ENCODE measurements around the gene TUBGCP4. TPM values are rescaled to one million over a fixed set of nuclear protein-coding genes. Genes with fewer than 3 reads are reported as not detected.

TUBGCP4 gene
- total RNA-seq (2014; rRNA removed; shearing (Covaris generic)) (31.4 and 36.0 TPM in 2 replicates), total RNA-seq (2022) (43.9 and 44.9 TPM in 2 replicates), Bru-seq, nascent RNA (percentile 77 among the genes with signal in this experiment), BruChase-seq, experiment 1, labeled RNA remaining after a 6-hour chase (percentile 92 among the genes with signal in this experiment), BruChase-seq, experiment 2, labeled RNA remaining after a 2-hour chase (percentile 88 among the genes with signal in this experiment)
- long read RNA-seq, full-length matches to known transcripts: 32 of 65 reads
- long read RNA-seq, partial matches to known transcripts: 3 of 65 reads
- long read RNA-seq, other reads (novel, unspliced or antisense): 30 of 65 reads

GRCh38 chr15:43370975-43371974, at the start of gene TUBGCP4, which contains the start of gene ZSCAN29:
Gene TUBGCP4, plus strand, starts transcription at chr15:43371101. Its CDS starts 254 bp downstream, at chr15:43371355.
Gene ZSCAN29, minus strand, starts transcription at chr15:43371043. Its CDS starts 1,130 bp downstream, at chr15:43369913.
- Histone ChIP-seq H4K20me1 (ENCODE audit: insufficient read depth, low read length) (peaks cover 6% of the 10 kb centered on the region; the same call in 1 of the 2 replicates), H3K9me2 (ENCODE audit: insufficient read depth, low read length) (no peaks in the 10 kb centered on the region), H3K4me1 (ENCODE audit: insufficient read depth, low read length, poor library complexity, severe bottlenecking) (peaks cover 39% of the 10 kb centered on the region), H3K27ac (ENCODE audit: low read depth, low read length, poor library complexity, severe bottlenecking) (peak within 1 kb of the TSS; percentile 41), H3K4me3 (ENCODE audit: low read depth, low read length, poor library complexity, severe bottlenecking) (peak within 1 kb of the TSS; percentile 79), H2AFZ (ENCODE audit: low read length) (peak within 1 kb of the TSS; percentile 86), H3K36me3 (ENCODE audit: insufficient read depth, low read length) (peaks cover 36% of the 10 kb centered on the region), H3K4me2 (ENCODE audit: low read length) (peak within 1 kb of the TSS; percentile 96), H3K9me3 (ENCODE audit: low read length) (no peaks in the 10 kb centered on the region), H3K79me2 (ENCODE audit: insufficient read depth, low read depth, low read length) (peaks cover 52% of the 10 kb centered on the region)
- no peak for TF ChIP-seq EZH2phosphoT487 (IDR thresholded peaks at IDR 0.05; ENCODE audit: borderline replicate concordance, low read depth, low read length)
- peak; percentile 82 for TF ChIP-seq CTCF (conservative IDR thresholded peaks at IDR 0.05; ENCODE audit: low read length)
- ChIA-PET CTCF (ENCODE audit: unreplicated experiment) (interaction anchor here (0.6 to 1.1 kb wide), 2 partner anchors 24 to 104 kb away, joined by 3 to 4 read pairs; no protein-coding TSS in a partner anchor), POLR2A (interaction anchor here (0.6 to 1.5 kb wide), 5 partner anchors 11 to 143 kb away, joined by 3 to 4 read pairs (median 3); no protein-coding TSS in a partner anchor)
- peak; percentile 95 for DNase-seq (ENCODE audit: low spot score)
- BruUV-seq (replicated peaks): no TSS peak
- intact Hi-C loops (cut with micrococcal nuclease; ENCODE audit: unreplicated experiment): loop anchor here (5.0 kb wide), 1 partner anchor 141 kb away; no protein-coding TSS in a partner anchor

GRCh38 chr15:43325039-43325684, 45.7 kb upstream of the TUBGCP4 start:
- Histone ChIP-seq H3K9me2 (ENCODE audit: insufficient read depth, low read length) (no peaks in the 10 kb centered on the region), H3K79me2 (ENCODE audit: insufficient read depth, low read depth, low read length) (peaks cover 16% of the 10 kb centered on the region), H4K20me1 (ENCODE audit: insufficient read depth, low read length) (0 out of 2 replicates have a peak, but pooled peaks cover 7% of the 10 kb centered on the region), H3K9me3 (ENCODE audit: low read length) (no peaks in the 10 kb centered on the region), H3K4me2 (ENCODE audit: low read length) (peak overlapping the region; percentile 1; the same call in 1 of the 2 replicates), H2AFZ (ENCODE audit: low read length) (no peak overlapping the region), H3K4me3 (ENCODE audit: low read depth, low read length, poor library complexity, severe bottlenecking) (no peak overlapping the region), H3K4me1 (ENCODE audit: insufficient read depth, low read length, poor library complexity, severe bottlenecking) (peaks cover 34% of the 10 kb centered on the region), H3K27ac (ENCODE audit: low read depth, low read length, poor library complexity, severe bottlenecking) (no peak overlapping the region), H3K36me3 (ENCODE audit: insufficient read depth, low read length) (peaks cover 19% of the 10 kb centered on the region)
- ChIA-PET POLR2A (interaction anchor here (0.7 kb wide), 1 partner anchor 228 kb away, joined by 3 read pairs; no protein-coding TSS in a partner anchor), CTCF (ENCODE audit: unreplicated experiment) (no interaction called here)
- TF ChIP-seq EZH2phosphoT487 (IDR thresholded peaks at IDR 0.05; ENCODE audit: borderline replicate concordance, low read depth, low read length): no peak
- no peak for TF ChIP-seq CTCF (conservative IDR thresholded peaks at IDR 0.05; ENCODE audit: low read length)
- no TSS peak for BruUV-seq (replicated peaks)
- intact Hi-C loops (cut with micrococcal nuclease; ENCODE audit: unreplicated experiment): no loop called here
- no peak for DNase-seq (ENCODE audit: low spot score)
